ENCODE data around the gene SPEF2.

The SPEF2 gene

DNA sequence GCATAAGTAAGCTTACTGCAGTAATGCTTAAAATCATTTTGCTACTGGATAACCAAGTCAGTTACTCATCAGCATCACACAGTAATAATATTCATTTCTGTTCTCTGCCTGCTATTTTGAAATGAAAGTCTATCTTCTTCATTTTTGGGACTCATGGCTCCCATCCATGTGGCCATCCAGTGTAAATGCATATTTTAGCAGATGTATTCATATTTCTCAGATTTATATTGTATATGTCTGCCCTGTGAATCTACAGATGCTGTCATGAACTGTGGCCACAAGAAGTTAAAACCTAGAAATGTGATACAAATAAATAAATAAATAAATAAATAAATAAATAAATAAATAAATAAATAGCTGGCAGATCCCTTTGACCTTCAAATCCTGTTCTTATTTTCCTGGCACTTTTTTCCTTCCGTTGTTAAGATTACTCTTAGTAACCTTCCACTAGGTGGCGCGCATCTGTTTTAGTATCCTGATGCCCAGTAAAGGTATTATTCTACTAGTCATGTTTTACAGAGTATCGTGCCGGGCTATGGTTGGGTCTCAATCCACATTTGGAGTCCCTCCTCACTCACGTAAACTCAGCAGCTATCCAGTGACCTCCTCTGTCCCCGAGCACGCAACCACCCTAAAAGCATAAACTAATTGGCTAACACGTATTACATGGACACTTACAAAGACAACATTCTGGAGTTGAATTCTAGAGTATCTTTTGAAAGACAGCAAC, 159.9 kb downstream of the SPEF2 start:
- DNase-seq (ENCODE audit: low read depth in 3 of 3, low spot score in 1 of 3), result peak; percentile 44 to 51 (median 45)

DNA sequence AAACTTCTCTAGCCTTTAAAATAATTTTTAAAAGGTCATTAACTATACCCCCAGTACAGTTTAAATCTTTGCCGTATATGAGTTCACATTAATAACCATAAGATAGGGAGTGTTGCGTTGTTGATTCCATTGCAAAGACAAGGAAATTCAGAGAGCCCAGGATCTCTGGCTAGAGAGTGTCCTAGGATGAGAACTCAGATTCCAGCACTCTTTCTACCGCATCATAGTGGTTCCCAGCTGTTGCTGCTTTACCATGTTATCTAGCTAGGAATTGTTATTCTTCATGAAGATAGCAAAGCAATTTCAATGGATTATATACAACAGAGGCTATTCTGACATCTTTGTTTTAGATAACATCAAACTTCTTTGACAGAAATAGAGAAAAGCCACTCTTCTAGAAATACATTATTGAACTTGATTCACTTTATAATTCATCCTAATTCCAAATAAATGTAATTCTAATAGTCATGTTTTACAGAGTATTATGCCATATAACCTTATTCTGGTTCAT, 160.7 kb downstream of the SPEF2 start:
- no peak for DNase-seq (ENCODE audit: low read depth in 3 of 3, low spot score in 1 of 3)

DNA sequence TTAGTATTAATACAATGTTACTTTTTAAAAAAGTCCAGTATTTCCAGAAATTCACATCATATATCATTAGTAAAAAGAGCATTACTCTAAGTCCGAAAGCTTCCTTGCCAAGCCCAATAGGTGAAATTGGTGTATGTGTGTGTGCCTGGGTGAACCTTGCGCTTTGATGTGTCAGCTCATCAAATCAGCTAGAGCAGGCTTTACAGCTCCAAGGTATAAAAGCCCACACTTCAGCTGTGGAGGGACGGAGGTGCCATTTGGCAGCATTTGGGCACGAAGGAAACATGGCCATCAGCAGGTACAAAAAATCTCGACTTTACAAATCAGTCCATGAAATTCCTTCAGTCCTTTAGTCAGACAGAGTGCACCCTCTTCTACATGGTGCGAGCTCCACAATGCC, 162.6 kb downstream of the SPEF2 start:
- peak in 1 of 3 donors; percentile 35 for DNase-seq (ENCODE audit: low read depth in 3 of 3, low spot score in 1 of 3)

DNA sequence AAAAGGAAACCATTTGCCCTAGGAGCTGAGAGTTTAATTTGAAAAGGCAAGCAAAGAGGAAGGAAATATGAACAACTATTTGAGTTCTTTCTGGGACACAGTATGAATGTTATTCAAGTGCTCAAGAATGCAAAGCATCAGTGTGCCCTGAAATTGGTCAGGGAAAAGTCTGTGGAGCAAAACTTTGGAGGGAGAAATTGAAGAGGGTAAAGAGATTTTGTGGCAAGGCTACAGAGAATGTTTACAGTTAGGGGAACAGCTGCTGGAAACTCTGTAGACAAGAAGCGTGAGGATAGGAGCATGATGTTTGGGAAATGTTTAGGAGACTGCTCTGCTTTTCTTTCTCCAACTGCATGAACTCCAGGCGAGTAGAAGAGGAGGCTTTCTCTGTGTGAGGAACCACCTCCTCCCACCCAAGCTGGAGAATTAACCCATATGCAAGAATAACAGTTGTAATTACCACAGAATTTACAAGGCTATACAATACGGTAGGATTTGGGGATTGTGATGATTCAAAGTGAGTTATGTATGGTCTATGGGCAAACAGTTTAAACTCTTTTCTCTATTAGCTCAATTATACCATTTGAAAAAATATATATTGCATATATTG, 163.6 kb downstream of the SPEF2 start:
- no peak for DNase-seq (ENCODE audit: low read depth in 3 of 3, low spot score in 1 of 3)

DNA sequence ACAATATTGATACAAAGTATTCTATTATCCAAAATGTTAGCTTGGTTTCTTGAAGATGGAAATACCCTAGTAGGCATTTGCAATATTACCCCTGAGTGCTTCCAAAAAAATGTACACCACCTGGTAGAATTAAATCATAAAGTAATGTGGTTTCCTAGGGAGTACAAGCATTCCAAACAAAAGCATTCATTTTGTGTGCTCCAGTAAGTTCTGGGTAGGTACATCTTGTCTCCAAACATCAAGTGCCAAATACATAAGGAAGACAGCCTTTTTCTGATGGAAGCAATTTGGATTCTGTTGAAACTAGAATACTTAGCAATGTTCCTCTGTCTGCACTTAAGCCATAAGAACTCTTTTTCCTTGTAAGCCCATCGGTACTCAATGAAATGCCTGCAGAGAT, 165.9 kb downstream of the SPEF2 start:
- DNase-seq (ENCODE audit: low read depth in 3 of 3, low spot score in 1 of 3), result no peak

DNA sequence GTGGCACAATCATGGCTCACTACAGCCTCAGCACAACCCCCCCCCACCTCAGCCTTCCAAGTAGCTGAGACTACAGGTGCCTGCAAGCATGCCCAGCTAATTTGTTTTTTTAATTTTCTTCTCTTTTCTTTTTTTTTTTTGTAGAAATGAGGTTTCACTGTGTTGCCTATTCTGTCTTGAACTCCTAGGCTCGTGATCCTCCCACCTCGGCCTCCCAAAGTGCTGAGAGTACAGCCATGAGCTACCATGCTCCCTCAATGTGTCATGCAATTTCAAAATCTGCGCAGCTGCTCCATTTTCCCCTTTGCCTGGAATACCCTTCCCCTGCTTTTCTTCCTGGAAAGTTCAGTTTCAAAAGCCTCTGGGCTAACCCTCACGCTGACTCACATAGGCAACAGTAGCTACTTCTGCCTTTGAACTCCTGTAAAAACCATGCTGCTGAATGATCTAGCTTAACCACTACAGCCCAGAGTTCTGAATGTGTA, 168.0 kb downstream of the SPEF2 start:
- no peak for DNase-seq (ENCODE audit: low read depth in 3 of 3, low spot score in 1 of 3)

DNA sequence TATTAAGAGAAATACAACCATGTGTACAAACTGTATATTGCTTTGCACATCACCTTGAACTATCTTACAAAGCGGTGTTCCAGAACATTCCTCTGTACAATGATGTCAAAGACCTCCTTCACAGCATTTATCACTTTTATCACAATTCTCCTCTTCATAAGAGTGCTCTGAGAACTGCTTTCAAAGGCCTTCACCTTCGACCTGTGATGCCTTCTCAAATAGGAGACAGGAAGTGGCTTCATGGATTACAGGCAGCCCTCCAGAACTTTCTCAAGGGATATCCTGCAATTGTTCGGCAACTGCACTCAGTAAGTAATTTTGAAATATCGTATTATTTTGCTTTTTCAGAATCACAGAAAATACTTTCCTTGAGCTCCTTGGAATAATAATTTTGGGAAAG, 171.1 kb downstream of the SPEF2 start:
- no peak for DNase-seq (ENCODE audit: low read depth in 3 of 3, low spot score in 1 of 3)

DNA sequence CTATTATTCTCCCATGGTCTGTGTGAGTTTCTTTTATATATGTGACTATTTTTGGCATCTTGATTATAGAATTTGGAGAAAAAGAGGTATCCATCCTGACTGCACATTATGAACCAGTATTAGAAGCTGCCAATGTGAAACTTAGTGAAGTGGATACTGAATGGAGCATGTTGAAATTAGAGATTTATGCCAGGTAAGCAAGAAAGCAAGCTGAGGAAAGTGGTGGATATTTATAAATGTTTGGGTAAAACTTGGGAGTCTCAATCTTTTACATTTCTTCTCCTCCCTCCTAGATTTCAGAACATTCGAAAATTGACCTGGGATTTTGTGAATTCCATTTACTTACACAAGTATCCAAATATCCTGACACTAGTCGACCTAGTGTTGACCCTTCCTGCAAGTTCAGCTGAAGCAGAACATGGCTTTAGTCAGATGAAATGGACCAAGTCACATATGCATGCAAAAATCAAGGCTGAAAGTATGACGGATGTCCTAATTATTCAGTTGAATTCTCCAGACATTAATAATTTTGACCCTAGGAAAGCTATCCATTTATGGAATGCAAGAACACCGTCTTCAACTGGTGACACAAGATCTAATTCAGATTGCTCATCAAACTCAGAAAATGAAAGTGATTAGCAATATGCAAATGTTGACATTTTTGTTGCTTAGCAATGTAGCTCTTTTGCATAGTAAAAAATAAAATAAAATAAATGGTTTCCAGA, 172.2 kb downstream of the SPEF2 start:
- DNase-seq (ENCODE audit: low read depth in 3 of 3, low spot score in 1 of 3), result no peak

- no peak for DNase-seq (ENCODE audit: low read depth in 3 of 3, low spot score in 1 of 3)
Measured at GRCh38 chr5:35790457-35790822, 172.8 kb downstream of the SPEF2 start.

GRCh38 chr5:35794328-35794619, 176.6 kb downstream of the SPEF2 start:
- no peak for DNase-seq (ENCODE audit: low read depth in 3 of 3, low spot score in 1 of 3)

DNA sequence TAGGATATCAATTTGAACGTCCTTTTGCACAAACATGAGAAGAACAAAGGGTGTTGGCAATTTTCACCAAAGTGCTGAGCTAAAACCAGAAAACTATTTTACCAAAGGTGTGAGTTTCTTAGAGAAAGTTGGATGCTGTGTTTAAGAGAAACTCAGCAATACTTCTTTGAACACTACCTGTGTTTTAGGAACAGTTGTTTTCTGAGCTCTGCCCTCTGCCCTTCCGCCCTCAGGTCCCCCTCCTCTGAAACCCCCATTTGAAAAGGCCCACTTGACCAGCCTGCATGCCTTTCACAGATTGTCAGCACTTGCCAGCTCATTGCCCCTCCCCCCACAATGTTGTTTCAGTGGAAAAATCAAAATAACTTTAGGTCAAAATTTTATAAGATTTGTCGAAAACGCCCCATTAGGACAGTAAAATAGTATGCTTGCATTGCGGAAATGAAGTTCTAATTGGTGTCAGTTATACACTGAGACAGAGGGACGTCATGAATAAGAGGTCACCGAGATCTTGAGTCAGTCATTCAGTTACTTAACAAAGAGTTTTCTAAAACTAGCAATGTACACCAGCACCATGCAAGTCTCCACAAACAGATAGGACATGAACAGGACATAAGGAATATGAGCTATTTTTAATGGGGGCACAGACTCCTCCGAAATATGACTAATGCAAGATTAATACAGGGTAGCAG, 177.2 kb downstream of the SPEF2 start:
- no peak for DNase-seq (ENCODE audit: low read depth in 3 of 3, low spot score in 1 of 3)

DNA sequence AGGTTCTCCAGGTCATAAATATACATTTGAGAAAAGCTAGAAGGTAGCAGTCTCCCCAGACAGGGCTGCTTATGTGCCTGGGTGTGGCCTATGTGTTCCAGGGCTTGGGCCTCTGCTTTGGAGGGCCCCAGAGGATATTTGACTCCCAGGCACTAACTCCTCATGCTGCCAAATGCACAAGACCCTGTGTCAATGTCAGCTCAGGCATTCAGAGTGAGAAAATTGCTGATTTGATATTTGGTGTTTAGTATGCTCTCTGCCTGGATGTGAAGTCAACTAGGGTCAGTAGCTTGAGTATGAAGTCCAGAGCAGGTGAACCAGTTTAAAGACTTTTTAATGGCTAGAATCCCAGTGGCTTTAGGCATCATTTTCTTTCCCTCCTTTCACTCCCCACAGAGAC, 181.5 kb downstream of the SPEF2 start:
- DNase-seq (ENCODE audit: low read depth in 3 of 3, low spot score in 1 of 3), result no peak

- DNase-seq (ENCODE audit: low read depth in 3 of 3, low spot score in 1 of 3), result no peak
Measured at GRCh38 chr5:35799753-35800152, 182.1 kb downstream of the SPEF2 start.

- DNase-seq (ENCODE audit: low read depth in 3 of 3, low spot score in 1 of 3), result no peak
Measured at GRCh38 chr5:35803191-35803651, 185.6 kb downstream of the SPEF2 start.

DNA sequence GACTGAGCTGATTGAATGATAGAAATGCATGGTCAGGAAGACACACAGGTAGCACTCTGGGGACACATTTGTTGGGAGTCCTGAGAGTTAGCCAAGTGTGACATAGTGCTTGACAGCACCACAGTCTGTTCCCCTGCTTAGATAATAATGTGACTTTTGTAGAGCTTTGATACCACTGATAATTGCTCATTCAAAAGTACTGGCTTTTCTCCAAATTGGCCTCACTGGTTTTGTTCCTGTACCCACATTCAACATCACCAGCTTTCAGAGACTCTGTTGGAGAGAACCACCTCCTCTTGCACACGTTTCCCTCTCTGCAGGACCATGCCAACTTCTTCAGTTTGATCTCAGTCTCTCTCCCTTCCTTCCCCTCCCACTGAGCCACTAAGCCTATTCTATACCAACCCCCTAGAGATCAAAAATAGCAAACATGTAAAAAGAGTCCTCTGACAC, 186.6 kb downstream of the SPEF2 start:
- no peak for DNase-seq (ENCODE audit: low read depth in 3 of 3, low spot score in 1 of 3)

DNA sequence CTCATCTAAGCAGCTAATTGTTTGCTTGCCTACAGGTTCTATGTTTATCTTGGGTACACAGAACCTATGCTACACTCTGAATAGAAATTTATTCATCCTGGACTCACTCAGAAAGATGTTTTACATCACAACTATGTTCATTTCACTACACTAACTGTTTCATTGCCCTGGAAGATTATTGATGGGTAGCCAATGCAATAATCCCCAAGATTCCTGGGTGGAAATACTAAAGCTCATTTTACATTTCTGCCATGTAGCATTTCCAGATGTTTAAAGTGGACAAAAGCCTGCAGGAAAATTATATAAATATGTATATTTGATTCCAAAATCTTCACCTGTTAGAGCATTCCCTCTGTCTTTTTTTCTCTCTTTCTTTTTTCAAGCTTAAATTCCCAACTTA, 187.2 kb downstream of the SPEF2 start:
- no peak for DNase-seq (ENCODE audit: low read depth in 3 of 3, low spot score in 1 of 3)

- DNase-seq (ENCODE audit: low read depth in 3 of 3, low spot score in 1 of 3), result no peak
Measured at GRCh38 chr5:35810601-35811000, 192.9 kb downstream of the SPEF2 start.

DNA sequence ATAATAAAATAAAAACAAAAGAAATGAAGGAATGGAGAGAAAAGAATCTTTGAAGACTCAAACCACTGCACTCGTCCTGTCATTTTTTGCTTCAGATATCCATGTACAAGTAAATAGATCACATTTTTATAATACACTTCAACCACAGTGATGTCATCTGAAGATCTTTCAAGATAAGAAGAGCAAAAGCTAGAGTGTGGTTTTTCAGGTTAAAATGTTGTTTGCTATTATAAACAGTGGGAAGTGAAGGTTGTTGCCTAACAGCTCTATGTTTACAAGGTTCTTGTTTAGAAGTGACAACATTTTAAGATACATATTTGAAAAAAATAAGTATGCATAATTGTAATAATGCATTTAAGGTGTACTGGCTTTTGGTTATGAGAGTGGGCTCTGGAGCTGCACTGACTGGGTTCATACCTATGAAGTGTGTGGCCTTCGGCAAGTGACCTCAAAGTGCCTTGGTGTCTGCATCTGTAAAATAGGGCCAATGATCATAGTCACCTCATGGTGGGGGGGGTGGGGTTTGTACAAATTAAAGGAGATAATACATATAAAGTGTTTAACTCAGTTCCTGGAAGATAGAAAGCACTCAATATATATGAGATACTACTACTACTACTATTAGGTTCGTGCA, 193.6 kb downstream of the SPEF2 start:
- no peak for DNase-seq (ENCODE audit: low read depth in 3 of 3, low spot score in 1 of 3)

GRCh38 chr5:35813521-35813920, 195.9 kb downstream of the SPEF2 start:
- DNase-seq (ENCODE audit: low read depth in 3 of 3, low spot score in 1 of 3), result no peak

- DNase-seq (ENCODE audit: low read depth in 3 of 3, low spot score in 1 of 3), result no peak
Measured at GRCh38 chr5:35815089-35815936, 197.7 kb downstream of the SPEF2 start.
